GM12878 (cell line): ENCODE data around the gene CAB39L. TPM values are rescaled to one million over a fixed set of nuclear protein-coding genes. Genes with fewer than 3 reads are reported as not detected.

Source experiments
- ATAC-seq: fragments of 200-7000 bp; cut with Tn5 transposase; 3 replicates; pipeline ENCODE4 v1.9.1; 2020; ENCODE audit warnings: mild to moderate bottlenecking, moderate library complexity
- BruUV-seq: library from RNA; stranded (reverse); fragments of 400-500 nt; replicated peaks from 2 replicates; lab custom pipeline; 2021; lab: Mats Ljungman, UMichigan
- CTCF ChIA-PET: fragments of 300-600 bp; sonication (Branson Sonifier 250); formaldehyde crosslinking; extraction: SDS; loops from one replicate; lab custom pipeline; 2021; ENCODE audit warnings: inconsistent platforms; lab: Yijun Ruan, JAX
- POLR2A ChIA-PET: fragments of 350-600 bp; formaldehyde crosslinking; extraction: SDS; loops from one replicate; lab custom pipeline; 2021; ENCODE audit warnings: inconsistent platforms; lab: Charles Lee
- RAD21 ChIA-PET: fragments of 300-600 bp; sonication (Branson Sonifier 250); formaldehyde crosslinking; loops from one replicate; lab custom pipeline; 2023; ENCODE audit warnings: antibody characterized with exemption; ENCODE audit not compliant: unreplicated experiment; lab: Charles Lee
- SMC1A ChIA-PET: fragments of 300-600 bp; sonication (Branson Sonifier 250); formaldehyde crosslinking; loops from one replicate; lab custom pipeline; 2023; ENCODE audit not compliant: unreplicated experiment, uncharacterized antibody; lab: Charles Lee
- DNase-seq: peaks from one replicate; pipeline ENCODE4 v3.0.0-alpha.2; 2011; ENCODE audit warnings: low read depth, low spot score
- FAIRE-seq: peaks from 3 replicates; lab custom pipeline; 2011; peaks lifted over from hg19 to GRCh38; lab: Jason Lieb, UNC
- H2AFZ ChIP-seq: 2 replicates; pipeline ENCODE4 v1.6.0; 2011; ENCODE audit warnings: low read depth, low read length, control low read depth; ENCODE audit not compliant: control insufficient read depth
- H3K27ac ChIP-seq: 2 replicates; pipeline ENCODE4 v1.5.1; 2011; ENCODE audit warnings: control low read depth; ENCODE audit not compliant: control insufficient read depth, insufficient read depth
- H3K27me3 ChIP-seq, 2 experiments: replicated peaks in 1 of 2; 2 replicates each; pipeline versions ENCODE4 v1.6.0 to v1.6.1; 2011; ENCODE audit warnings: low read length in 1 of 2; ENCODE audit not compliant: control insufficient read depth in 2 of 2, insufficient read depth in 2 of 2
- H3K36me3 ChIP-seq, 2 experiments: 2 replicates each; pipeline ENCODE4 v1.5.1; 2011; ENCODE audit warnings: low read length in 1 of 2; ENCODE audit not compliant: control insufficient read depth in 2 of 2, insufficient read depth in 2 of 2
- H3K4me1 ChIP-seq: 2 replicates; pipeline ENCODE4 v1.6.1; 2011; ENCODE audit warnings: mild to moderate bottlenecking, low read length, moderate library complexity, mixed read lengths; ENCODE audit not compliant: control insufficient read depth, insufficient read depth
- H3K4me2 ChIP-seq: 2 replicates; pipeline ENCODE4 v1.6.0; 2011; ENCODE audit warnings: control low read depth; ENCODE audit not compliant: control insufficient read depth, insufficient read depth
- H3K4me3 ChIP-seq: fragments of 200-600 bp; sonication (generic); 2 replicates; pipeline ENCODE4 v1.5.1; 2016
- H3K79me2 ChIP-seq: 2 replicates; pipeline ENCODE4 v1.6.0; 2011; ENCODE audit warnings: low read length; ENCODE audit not compliant: control insufficient read depth, insufficient read depth
- H3K9ac ChIP-seq: 2 replicates; pipeline ENCODE4 v1.8.0; 2011; ENCODE audit warnings: low read length, control low read depth, mixed read lengths; ENCODE audit not compliant: control insufficient read depth, insufficient read depth
- H3K9me3 ChIP-seq: replicated peaks from 3 replicates; pipeline ENCODE4 v1.5.1; 2011; ENCODE audit warnings: mild to moderate bottlenecking, low read length; ENCODE audit not compliant: control insufficient read depth, insufficient read depth
- H4K20me1 ChIP-seq: 2 replicates; pipeline ENCODE4 v1.6.0; 2011; ENCODE audit not compliant: control insufficient read depth, insufficient read depth
- FOXK2 ChIP-seq: fragments of 450-650 bp; IDR thresholded peaks from 2 replicates; pipeline ENCODE4 v1.6.1; 2017; ENCODE audit warnings: mild to moderate bottlenecking, moderate library complexity
- FOXM1 ChIP-seq: IDR thresholded peaks from 2 replicates; pipeline ENCODE4 v1.6.1; 2012; ENCODE audit warnings: low read depth, mild to moderate bottlenecking, inconsistent platforms, low read length, moderate library complexity
- GABPA ChIP-seq: IDR thresholded peaks from 2 replicates; pipeline ENCODE4 v1.6.1; 2014; ENCODE audit warnings: antibody characterized with exemption, low read depth, mild to moderate bottlenecking, inconsistent platforms
- KLF5 ChIP-seq: fragments of 450-650 bp; IDR thresholded peaks from 2 replicates; pipeline ENCODE4 v1.6.1; 2014; ENCODE audit warnings: mild to moderate bottlenecking; ENCODE audit not compliant: partially characterized antibody
- MXI1 ChIP-seq: fragments of 150-350 bp; IDR thresholded peaks from 2 replicates; pipeline ENCODE4 v1.6.1; 2011; ENCODE audit warnings: low read depth, mild to moderate bottlenecking, inconsistent platforms, low read length, improper control_type of control experiment
- NFIC ChIP-seq: IDR thresholded peaks from 2 replicates; pipeline ENCODE4 v1.6.1; 2012; ENCODE audit warnings: low read depth, mild to moderate bottlenecking, inconsistent platforms, low read length, moderate library complexity
- NFYA ChIP-seq: IDR thresholded peaks from 2 replicates; pipeline ENCODE4 v1.6.1; 2011; ENCODE audit warnings: low read depth, mild to moderate bottlenecking, low read length, improper control_type of control experiment, borderline replicate concordance
- NFYB ChIP-seq: IDR thresholded peaks from 2 replicates; pipeline ENCODE4 v1.6.1; 2011; ENCODE audit warnings: low read depth, mild to moderate bottlenecking, low read length, improper control_type of control experiment, moderate library complexity; ENCODE audit not compliant: insufficient read depth
- NR2C1 ChIP-seq: fragments of 450-650 bp; IDR thresholded peaks from 2 replicates; pipeline ENCODE4 v1.6.1; 2017; ENCODE audit warnings: antibody characterized with exemption, mild to moderate bottlenecking, moderate library complexity
- NRF1 ChIP-seq: conservative IDR thresholded peaks from 2 replicates; pipeline ENCODE4 v1.6.1; 2011; ENCODE audit warnings: mild to moderate bottlenecking, low read depth, low read length, improper control_type of control experiment
- PML ChIP-seq: IDR thresholded peaks from 2 replicates; pipeline ENCODE4 v1.6.1; 2012; ENCODE audit warnings: low read length, inconsistent platforms
- POU2F2 ChIP-seq: IDR thresholded peaks from 3 replicates; pipeline ENCODE4 v1.6.1; 2011; ENCODE audit warnings: low read depth, mild to moderate bottlenecking, low read length, borderline replicate concordance
- RELB ChIP-seq: fragments of 450-650 bp; IDR thresholded peaks from 2 replicates; pipeline ENCODE4 v1.6.1; 2017; ENCODE audit warnings: low read depth, mild to moderate bottlenecking, moderate library complexity
- SRF ChIP-seq, 2 experiments: IDR thresholded peaks; 2 replicates each; pipeline ENCODE4 v1.6.1; 2011; ENCODE audit warnings: low read depth in 2 of 2, low read length in 2 of 2, mild to moderate bottlenecking in 1 of 2, moderate library complexity in 1 of 2
- TCF12 ChIP-seq: IDR thresholded peaks from 2 replicates; pipeline ENCODE4 v1.6.1; 2011; ENCODE audit warnings: low read depth, mild to moderate bottlenecking, low read length
- WRNIP1 ChIP-seq: IDR thresholded peaks from 2 replicates; pipeline ENCODE4 v1.6.1; 2011; ENCODE audit warnings: low read depth, low read length, improper control_type of control experiment, borderline replicate concordance
- YBX1 ChIP-seq: fragments of 450-650 bp; IDR thresholded peaks from 2 replicates; pipeline ENCODE4 v1.6.1; 2016; ENCODE audit warnings: antibody characterized with exemption
- ZNF207 ChIP-seq: fragments of 450-650 bp; IDR thresholded peaks from 2 replicates; pipeline ENCODE4 v1.6.1; 2014; ENCODE audit warnings: antibody characterized with exemption, mild to moderate bottlenecking, borderline replicate concordance
- ZSCAN29 ChIP-seq: fragments of 450-650 bp; IDR thresholded peaks from 2 replicates; pipeline ENCODE4 v1.6.1; 2017; ENCODE audit warnings: mild to moderate bottlenecking, moderate library complexity
- WGBS: methylation state at CpG from one replicate; pipeline ENCODE4 v1.1.6; 2016; ENCODE audit warnings: low lambda C conversion rate; ENCODE audit not compliant: insufficient replicate concordance, insufficient coverage; ENCODE audit errors: missing lambda C conversion rate; 5-methylcytosine and 5-hydroxymethylcytosine counted together
- in situ Hi-C: fragments of 300-500 bp; cut with MboI; formaldehyde crosslinking; loops from 9 replicates; pipeline ENCODE4 v1.14.3; 2018; ENCODE audit warnings: mixed read lengths
- intact Hi-C: fragments of 100-400 bp; cut with micrococcal nuclease; formaldehyde crosslinking; loops from one replicate; pipeline ENCODE4 v1.14.2; 2022; ENCODE audit not compliant: unreplicated experiment
- polyA plus RNA-seq, 11 experiments: library from polyadenylated mRNA; depleted of rRNA in 4 of 11; unstranded in 6 of 11; stranded (reverse) in 5 of 11; fragments of >200 nt; fragmentation: Nextera tagmentation in 4 of 11; fragmentation: Illumina TruSeq in 1 of 11; extraction: Ambion mirVana in 4 of 11; extraction: Trizol in 1 of 11; gene quantifications; 1 replicate in 1 of 11; 2 replicates in 10 of 11; pipeline versions ENCODE4 v1.2.1 to v1.2.3, GENCODE V29; 2011 to 2016; ENCODE audit warnings: inconsistent platforms in 2 of 11, missing spikeins in 2 of 11, low read depth in 1 of 11
- total RNA-seq, 4 experiments: library from RNA; depleted of rRNA in 3 of 4; stranded (reverse); fragments of >200 nt in 3 of 4; fragmentation: Illumina TruSeq in 1 of 4; extraction: Trizol in 1 of 4; gene quantifications; 2 replicates each; pipeline versions ENCODE4 v1.2.1 to v1.2.3, GENCODE V29; 2013 to 2021
- TF ChIP-seq, protein P1 (sequence below): fragments of 450-650 bp; IDR thresholded peaks from 2 replicates; pipeline ENCODE4 v1.6.1; 2017; ENCODE audit warnings: antibody characterized with exemption, mild to moderate bottlenecking, moderate library complexity

CAB39L gene
- total and polyA plus RNA-seq, 10 of the 15 experiments (the other 5 are each of a cell fraction or from before 2014, with no cell fraction given) = 0.88 to 3.0 (median 1.7) TPM

GRCh38 chr13:49437705-49438104 is 6.2 kb downstream of the CAB39L start:
- Histone ChIP-seq H3K9me3 (no peaks in the 10 kb centered on the region), H3K4me1 (peaks cover 5% of the 10 kb centered on the region; the same call in 1 of the 2 replicates), H3K4me2 (no peak overlapping the region), H4K20me1 (no peaks in the 10 kb centered on the region), H3K27me3 (no peaks in the 10 kb centered on the region), H3K27ac (no peak overlapping the region), H2AFZ (no peak overlapping the region), H3K9ac (no peak overlapping the region), H3K36me3 (no peaks in the 10 kb centered on the region), H3K4me3 (no peak overlapping the region), H3K79me2 (no peaks in the 10 kb centered on the region)
- ChIA-PET POLR2A (no interaction called here), RAD21 (interaction anchor here (0.6 kb wide), 1 partner anchor 1491 kb away, joined by 3 read pairs; no protein-coding TSS in a partner anchor), CTCF (interaction anchor here (0.7 to 1.0 kb wide), 3 partner anchors 10 to 129 kb away, joined by 3 read pairs; no protein-coding TSS in a partner anchor), SMC1A (interaction anchor here (1.2 to 2.0 kb wide), 3 partner anchors 19 to 148 kb away, joined by 3 to 11 read pairs (median 3); no protein-coding TSS in a partner anchor)
- intact Hi-C loops (no loop called here), in situ Hi-C loops (no loop called here)
- no TSS peak for BruUV-seq
- TF ChIP-seq GABPA (no peak), RELB (no peak), FOXK2 (no peak), FOXM1 (no peak), TCF12 (no peak), NFYA (no peak), YBX1 (no peak), PML (no peak), POU2F2 (no peak), KLF5 (no peak), WRNIP1 (no peak), ZNF207 (no peak), NR2C1 (no peak), ZSCAN29 (no peak), NFYB (no peak), NFIC (no peak), MXI1 (no peak), NRF1 (no peak), SRF (IDR thresholded peaks at IDR 0.05; ENCODE audit: low read depth in 2 of 2, low read length in 2 of 2) (no peak)
- TF ChIP-seq, protein P1, sequence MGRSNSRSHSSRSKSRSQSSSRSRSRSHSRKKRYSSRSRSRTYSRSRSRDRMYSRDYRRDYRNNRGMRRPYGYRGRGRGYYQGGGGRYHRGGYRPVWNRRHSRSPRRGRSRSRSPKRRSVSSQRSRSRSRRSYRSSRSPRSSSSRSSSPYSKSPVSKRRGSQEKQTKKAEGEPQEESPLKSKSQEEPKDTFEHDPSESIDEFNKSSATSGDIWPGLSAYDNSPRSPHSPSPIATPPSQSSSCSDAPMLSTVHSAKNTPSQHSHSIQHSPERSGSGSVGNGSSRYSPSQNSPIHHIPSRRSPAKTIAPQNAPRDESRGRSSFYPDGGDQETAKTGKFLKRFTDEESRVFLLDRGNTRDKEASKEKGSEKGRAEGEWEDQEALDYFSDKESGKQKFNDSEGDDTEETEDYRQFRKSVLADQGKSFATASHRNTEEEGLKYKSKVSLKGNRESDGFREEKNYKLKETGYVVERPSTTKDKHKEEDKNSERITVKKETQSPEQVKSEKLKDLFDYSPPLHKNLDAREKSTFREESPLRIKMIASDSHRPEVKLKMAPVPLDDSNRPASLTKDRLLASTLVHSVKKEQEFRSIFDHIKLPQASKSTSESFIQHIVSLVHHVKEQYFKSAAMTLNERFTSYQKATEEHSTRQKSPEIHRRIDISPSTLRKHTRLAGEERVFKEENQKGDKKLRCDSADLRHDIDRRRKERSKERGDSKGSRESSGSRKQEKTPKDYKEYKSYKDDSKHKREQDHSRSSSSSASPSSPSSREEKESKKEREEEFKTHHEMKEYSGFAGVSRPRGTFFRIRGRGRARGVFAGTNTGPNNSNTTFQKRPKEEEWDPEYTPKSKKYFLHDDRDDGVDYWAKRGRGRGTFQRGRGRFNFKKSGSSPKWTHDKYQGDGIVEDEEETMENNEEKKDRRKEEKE = no peak
- DNase-seq (no peak), ATAC-seq (no peak), FAIRE-seq (no peak)
- WGBS = 78% methylated on average over 7 of the region's 7 CpGs
